HepG2 (cell line): Measurements from ENCODE around the gene BMERB1. TPM values are rescaled to one million over a fixed set of nuclear protein-coding genes. Genes with fewer than 3 reads are reported as not detected.

ENCODE experiments used
- ARNT ChIP-seq: fragments of 450-650 bp; IDR thresholded peaks from 2 replicates; pipeline ENCODE4 v1.6.1; 2017
- CBFB ChIP-seq: sonication (generic); formaldehyde crosslinking; IDR thresholded peaks from 2 replicates; pipeline ENCODE4 v1.4.0; 2020; ENCODE audit warnings: missing genetic modification reagents
- GZF1 ChIP-seq: sonication (generic); formaldehyde crosslinking; IDR thresholded peaks from 2 replicates; pipeline ENCODE4 v1.5.1; 2020; ENCODE audit warnings: mild to moderate bottlenecking, missing genetic modification reagents
- IRF9 ChIP-seq: sonication (generic); formaldehyde crosslinking; IDR thresholded peaks from 2 replicates; pipeline ENCODE4 v1.8.0; 2022; ENCODE audit warnings: missing genetic modification reagents, mild to moderate bottlenecking, borderline replicate concordance
- JDP2 ChIP-seq: sonication (generic); formaldehyde crosslinking; IDR thresholded peaks from 2 replicates; pipeline ENCODE4 v1.8.1; 2022; ENCODE audit warnings: missing genetic modification reagents, borderline replicate concordance
- KDM4B ChIP-seq: sonication (generic); formaldehyde crosslinking; IDR thresholded peaks from 2 replicates; pipeline ENCODE4 v1.4.0; 2020; ENCODE audit warnings: missing genetic modification reagents
- KLF16 ChIP-seq, 2 experiments: sonication (generic) in 1 of 2; formaldehyde crosslinking in 1 of 2; IDR thresholded peaks; 2 replicates each; pipeline versions ENCODE4 v1.6.1 to v1.8.0; 2016 to 2023; ENCODE audit warnings: missing genetic modification reagents in 2 of 2, missing compliant biosample characterization in 1 of 2
- SCMH1 ChIP-seq: sonication (generic); formaldehyde crosslinking; IDR thresholded peaks from 2 replicates; pipeline ENCODE4 v1.9.0; 2021; ENCODE audit warnings: missing genetic modification reagents, mild to moderate bottlenecking, borderline replicate concordance
- SP1 ChIP-seq, 2 experiments: fragments of 450-650 bp in 1 of 2; sonication (generic) in 1 of 2; formaldehyde crosslinking in 1 of 2; IDR thresholded peaks; 2 replicates each; pipeline versions ENCODE4 v1.4.0 to v1.6.1; 2016 to 2020; ENCODE audit warnings: missing genetic modification reagents in 1 of 2
- SP5 ChIP-seq: IDR thresholded peaks from 2 replicates; pipeline ENCODE4 v1.6.1; 2016; ENCODE audit warnings: low read depth, borderline replicate concordance
- SPEN ChIP-seq: sonication (generic); formaldehyde crosslinking; IDR thresholded peaks from 2 replicates; pipeline ENCODE4 v1.5.1; 2020; ENCODE audit warnings: low read depth, mild to moderate bottlenecking, missing genetic modification reagents
- ZFP37 ChIP-seq: sonication (generic); formaldehyde crosslinking; IDR thresholded peaks from 2 replicates; pipeline ENCODE4 v1.4.0; 2020; ENCODE audit warnings: missing genetic modification reagents, borderline replicate concordance
- ZFY ChIP-seq: sonication (generic); formaldehyde crosslinking; IDR thresholded peaks from 2 replicates; pipeline ENCODE4 v1.4.0; 2020; ENCODE audit warnings: missing genetic modification reagents
- ZNF468 ChIP-seq: sonication (generic); formaldehyde crosslinking; IDR thresholded peaks from 2 replicates; pipeline ENCODE4 v1.8.0; 2022; ENCODE audit warnings: mild to moderate bottlenecking, moderate library complexity, missing genetic modification reagents
- ZNF512 ChIP-seq: sonication (generic); formaldehyde crosslinking; IDR thresholded peaks from 2 replicates; pipeline ENCODE4 v1.4.0; 2020; ENCODE audit warnings: mild to moderate bottlenecking, missing genetic modification reagents
- ZNF891 ChIP-seq: sonication (generic); formaldehyde crosslinking; IDR thresholded peaks from 2 replicates; pipeline ENCODE4 v1.5.0; 2020; ENCODE audit warnings: mild to moderate bottlenecking, missing genetic modification reagents
- polyA plus RNA-seq, 8 experiments: library from polyadenylated mRNA; depleted of rRNA in 3 of 8; stranded (reverse) in 7 of 8; unstranded in 1 of 8; fragments of >200 nt; fragmentation: Illumina TruSeq in 4 of 8; extraction: Trizol in 4 of 8; gene quantifications; 2 replicates each; pipeline versions ENCODE4 v1.2.1 to v1.2.3, GENCODE V29; 2011 to 2016; ENCODE audit warnings: low read depth in 4 of 8, missing spikeins in 1 of 8, mixed read lengths in 1 of 8; ENCODE audit not compliant: insufficient read depth in 1 of 8
- total RNA-seq, 5 experiments: library from RNA; depleted of rRNA; stranded (reverse); fragments of >200 nt; fragmentation: Illumina TruSeq; extraction: Trizol; gene quantifications; 2 replicates each; pipeline ENCODE4 v1.2.3, GENCODE V29; 2016; ENCODE audit warnings: low read depth in 1 of 5
- TF ChIP-seq, protein P1 (sequence below): sonication (generic); formaldehyde crosslinking; IDR thresholded peaks from 2 replicates; pipeline ENCODE4 v1.8.1; 2023; ENCODE audit warnings: mild to moderate bottlenecking, missing genetic modification reagents
- TF ChIP-seq, protein P2 (sequence below): sonication (generic); formaldehyde crosslinking; IDR thresholded peaks from 2 replicates; pipeline ENCODE4 v1.5.1; 2020; ENCODE audit warnings: missing genetic modification reagents, mild to moderate bottlenecking, borderline replicate concordance
- TF ChIP-seq, protein P3 (sequence below): sonication (generic); formaldehyde crosslinking; IDR thresholded peaks from 2 replicates; pipeline ENCODE4 v1.8.0; 2022; ENCODE audit warnings: missing genetic modification reagents, low read depth, mild to moderate bottlenecking, borderline replicate concordance
- TF ChIP-seq, protein P4 (sequence below): sonication (generic); formaldehyde crosslinking; IDR thresholded peaks from 2 replicates; pipeline ENCODE4 v1.8.0; 2022; ENCODE audit warnings: mild to moderate bottlenecking, missing genetic modification reagents; ENCODE audit not compliant: insufficient replicate concordance

The BMERB1 gene
- total and polyA plus RNA-seq, 2 of the 13 experiments (the other 11 are each of a cell fraction or from before 2014, with no cell fraction given), result 1.4 TPM

DNA sequence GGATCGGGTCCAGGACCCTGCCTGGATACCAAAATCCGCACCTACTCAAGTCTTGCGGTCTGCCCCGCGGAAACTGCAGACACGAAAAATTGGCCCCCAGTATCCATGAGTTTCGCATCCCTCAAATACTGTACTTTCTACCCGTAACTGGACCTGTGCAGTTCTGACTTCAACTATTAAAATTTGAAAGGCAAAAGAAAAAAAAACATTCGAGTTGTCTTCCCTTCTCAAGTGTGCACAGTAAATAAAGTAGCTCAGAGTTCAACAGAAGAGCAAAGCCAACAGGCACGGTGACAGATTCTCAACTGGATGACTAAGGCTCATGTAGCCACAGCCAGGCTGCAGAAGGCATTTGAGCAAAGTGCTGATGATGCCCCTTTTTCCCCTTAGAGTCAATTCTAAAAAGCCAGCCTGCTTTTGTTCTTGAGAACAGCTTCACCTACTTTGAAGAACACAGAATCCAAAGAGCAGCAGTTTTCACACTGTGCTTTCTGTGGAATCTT lies 176.0 kb downstream of the BMERB1 start (continued):
- TF ChIP-seq ZFY (CRISPR knock-in tag), result no peak
- TF ChIP-seq ZNF512 (CRISPR knock-in tag), result no peak
- TF ChIP-seq JDP2 (CRISPR knock-in tag), result no peak
- no peak for TF ChIP-seq SP1 (IDR thresholded peaks at IDR 0.05)
- peak; percentile 7; the same call in 1 of the 2 replicates for TF ChIP-seq SP1 (CRISPR knock-in tag; IDR thresholded peaks at IDR 0.05)
- TF ChIP-seq IRF9 (CRISPR knock-in tag), result no peak
- no peak for TF ChIP-seq ZNF468 (CRISPR knock-in tag)
- no peak for TF ChIP-seq SCMH1 (CRISPR knock-in tag)
- TF ChIP-seq GZF1 (CRISPR knock-in tag), result peak; percentile 59; the same call in 1 of the 2 replicates
- no peak for TF ChIP-seq CBFB
- TF ChIP-seq KLF16 (CRISPR knock-in tag; IDR thresholded peaks at IDR 0.05), result peak in 1 of 2 experiments; percentile 44; a peak in 1 of 4 replicates
- no peak for TF ChIP-seq SP5
- peak; percentile 60; the same call in 1 of the 2 replicates for TF ChIP-seq SPEN (CRISPR knock-in tag)
- TF ChIP-seq, protein P1, sequence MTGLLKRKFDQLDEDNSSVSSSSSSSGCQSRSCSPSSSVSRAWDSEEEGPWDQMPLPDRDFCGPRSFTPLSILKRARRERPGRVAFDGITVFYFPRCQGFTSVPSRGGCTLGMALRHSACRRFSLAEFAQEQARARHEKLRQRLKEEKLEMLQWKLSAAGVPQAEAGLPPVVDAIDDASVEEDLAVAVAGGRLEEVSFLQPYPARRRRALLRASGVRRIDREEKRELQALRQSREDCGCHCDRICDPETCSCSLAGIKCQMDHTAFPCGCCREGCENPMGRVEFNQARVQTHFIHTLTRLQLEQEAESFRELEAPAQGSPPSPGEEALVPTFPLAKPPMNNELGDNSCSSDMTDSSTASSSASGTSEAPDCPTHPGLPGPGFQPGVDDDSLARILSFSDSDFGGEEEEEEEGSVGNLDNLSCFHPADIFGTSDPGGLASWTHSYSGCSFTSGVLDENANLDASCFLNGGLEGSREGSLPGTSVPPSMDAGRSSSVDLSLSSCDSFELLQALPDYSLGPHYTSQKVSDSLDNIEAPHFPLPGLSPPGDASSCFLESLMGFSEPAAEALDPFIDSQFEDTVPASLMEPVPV (CRISPR knock-in tag), result peak; percentile 46; the same call in 1 of the 2 replicates
- no peak for TF ChIP-seq ZNF891 (CRISPR knock-in tag)
- TF ChIP-seq KDM4B (CRISPR knock-in tag), result no peak
- TF ChIP-seq, protein P2, sequence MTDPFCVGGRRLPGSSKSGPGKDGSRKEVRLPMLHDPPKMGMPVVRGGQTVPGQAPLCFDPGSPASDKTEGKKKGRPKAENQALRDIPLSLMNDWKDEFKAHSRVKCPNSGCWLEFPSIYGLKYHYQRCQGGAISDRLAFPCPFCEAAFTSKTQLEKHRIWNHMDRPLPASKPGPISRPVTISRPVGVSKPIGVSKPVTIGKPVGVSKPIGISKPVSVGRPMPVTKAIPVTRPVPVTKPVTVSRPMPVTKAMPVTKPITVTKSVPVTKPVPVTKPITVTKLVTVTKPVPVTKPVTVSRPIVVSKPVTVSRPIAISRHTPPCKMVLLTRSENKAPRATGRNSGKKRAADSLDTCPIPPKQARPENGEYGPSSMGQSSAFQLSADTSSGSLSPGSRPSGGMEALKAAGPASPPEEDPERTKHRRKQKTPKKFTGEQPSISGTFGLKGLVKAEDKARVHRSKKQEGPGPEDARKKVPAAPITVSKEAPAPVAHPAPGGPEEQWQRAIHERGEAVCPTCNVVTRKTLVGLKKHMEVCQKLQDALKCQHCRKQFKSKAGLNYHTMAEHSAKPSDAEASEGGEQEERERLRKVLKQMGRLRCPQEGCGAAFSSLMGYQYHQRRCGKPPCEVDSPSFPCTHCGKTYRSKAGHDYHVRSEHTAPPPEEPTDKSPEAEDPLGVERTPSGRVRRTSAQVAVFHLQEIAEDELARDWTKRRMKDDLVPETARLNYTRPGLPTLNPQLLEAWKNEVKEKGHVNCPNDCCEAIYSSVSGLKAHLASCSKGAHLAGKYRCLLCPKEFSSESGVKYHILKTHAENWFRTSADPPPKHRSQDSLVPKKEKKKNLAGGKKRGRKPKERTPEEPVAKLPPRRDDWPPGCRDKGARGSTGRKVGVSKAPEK, result 0 out of 2 replicates have a peak, but pooled peaks have one; percentile 34
- TF ChIP-seq ARNT, result no peak
- TF ChIP-seq, protein P3, sequence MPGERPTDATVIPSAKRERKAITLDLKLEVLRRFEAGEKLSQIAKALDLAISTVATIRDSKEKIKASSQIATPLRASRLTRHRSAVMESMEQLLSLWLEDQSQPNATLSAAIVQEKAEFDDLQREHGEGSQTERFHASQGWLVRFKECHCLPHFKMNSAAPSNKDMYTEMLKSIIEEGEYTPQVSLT (CRISPR knock-in tag), result no peak
- TF ChIP-seq, protein P4, sequence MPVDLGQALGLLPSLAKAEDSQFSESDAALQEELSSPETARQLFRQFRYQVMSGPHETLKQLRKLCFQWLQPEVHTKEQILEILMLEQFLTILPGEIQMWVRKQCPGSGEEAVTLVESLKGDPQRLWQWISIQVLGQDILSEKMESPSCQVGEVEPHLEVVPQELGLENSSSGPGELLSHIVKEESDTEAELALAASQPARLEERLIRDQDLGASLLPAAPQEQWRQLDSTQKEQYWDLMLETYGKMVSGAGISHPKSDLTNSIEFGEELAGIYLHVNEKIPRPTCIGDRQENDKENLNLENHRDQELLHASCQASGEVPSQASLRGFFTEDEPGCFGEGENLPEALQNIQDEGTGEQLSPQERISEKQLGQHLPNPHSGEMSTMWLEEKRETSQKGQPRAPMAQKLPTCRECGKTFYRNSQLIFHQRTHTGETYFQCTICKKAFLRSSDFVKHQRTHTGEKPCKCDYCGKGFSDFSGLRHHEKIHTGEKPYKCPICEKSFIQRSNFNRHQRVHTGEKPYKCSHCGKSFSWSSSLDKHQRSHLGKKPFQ (CRISPR knock-in tag), result peak; percentile 66
- TF ChIP-seq ZFP37 (CRISPR knock-in tag), result no peak; the same call in 1 of the 2 replicates
